AG08395 (cell line): ENCODE measurements around the gene RFT1.
"Not testable (repeated sequence)": the region's sequence is repeated elsewhere in the genome, so short reads cannot be mapped to it uniquely, and the experiment has no call there.

Experiments used
- DNase-seq: peaks from one replicate; pipeline ENCODE4 v3.0.0; 2012; ENCODE audit warnings: mixed read lengths, low spot score

The RFT1 gene

DNA sequence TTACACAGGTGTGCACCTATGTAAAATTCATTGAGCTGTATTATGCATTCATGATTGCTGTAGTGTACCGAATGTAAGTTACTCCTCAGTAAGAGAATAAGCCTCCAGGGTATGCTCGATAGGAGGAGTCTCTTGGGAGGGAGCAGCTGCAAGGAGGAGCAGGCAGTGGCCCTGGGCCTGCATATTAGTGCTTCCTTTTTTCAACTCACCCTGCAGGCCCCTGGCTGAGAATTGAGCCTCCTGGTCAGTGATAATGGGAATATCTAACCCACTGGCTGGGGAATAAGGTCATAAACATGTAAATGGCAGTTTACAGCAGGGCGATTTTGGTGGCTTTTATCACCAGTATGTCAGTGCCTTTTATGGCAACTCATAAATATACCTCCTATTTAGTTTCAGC, 62.7 kb downstream of the RFT1 start:
- no peak for DNase-seq

DNA sequence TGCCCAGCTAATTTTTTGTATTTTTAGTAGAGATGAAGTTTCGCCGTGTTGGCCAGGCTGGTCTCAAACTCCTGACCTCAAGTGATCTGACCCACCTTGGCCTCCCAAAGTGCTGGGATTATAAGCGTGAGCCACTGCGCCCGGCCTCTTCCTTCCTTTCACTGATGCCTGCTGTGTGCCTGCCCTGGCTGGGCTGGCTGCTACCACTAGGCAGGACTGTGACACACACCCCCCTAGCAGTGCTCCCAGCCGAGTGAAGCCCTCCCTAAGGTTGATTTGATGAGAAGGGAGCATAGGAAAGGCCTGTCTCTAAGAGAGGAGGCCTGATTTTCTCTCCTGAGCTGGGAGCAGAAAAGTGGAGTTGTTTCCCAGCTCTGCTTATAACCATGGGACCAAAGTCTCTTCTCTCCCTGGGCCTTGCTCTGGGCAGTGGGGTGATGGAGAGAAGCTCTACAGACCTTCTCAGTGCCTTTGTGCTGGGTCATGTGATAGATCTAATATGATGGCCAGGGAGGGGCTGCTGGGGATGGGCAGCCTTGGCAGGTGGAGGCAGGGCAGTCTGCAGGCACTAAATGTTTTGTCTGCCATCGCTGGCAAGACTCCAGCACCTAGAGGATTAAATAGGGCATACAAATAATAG, 64.3 kb downstream of the RFT1 start:
- no peak for DNase-seq

DNA sequence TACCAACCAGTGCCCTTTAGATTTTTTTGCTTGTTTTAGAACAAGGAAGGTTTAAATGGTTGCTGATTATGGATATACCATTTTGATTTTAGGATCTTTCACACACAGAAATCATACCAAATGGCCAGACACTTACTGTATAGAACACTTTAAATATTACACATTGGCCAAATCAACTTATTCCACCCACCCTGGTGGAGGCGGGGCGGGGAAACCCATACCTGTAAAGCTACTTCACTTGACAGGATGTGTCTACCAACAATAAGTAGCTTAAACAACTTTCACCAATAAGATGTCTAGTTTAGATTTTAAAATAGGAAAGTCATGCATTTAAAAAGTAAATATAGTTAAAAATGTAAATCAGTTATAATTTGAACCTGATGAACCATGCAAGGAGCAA, 67.3 kb downstream of the RFT1 start:
- DNase-seq = no peak

DNA sequence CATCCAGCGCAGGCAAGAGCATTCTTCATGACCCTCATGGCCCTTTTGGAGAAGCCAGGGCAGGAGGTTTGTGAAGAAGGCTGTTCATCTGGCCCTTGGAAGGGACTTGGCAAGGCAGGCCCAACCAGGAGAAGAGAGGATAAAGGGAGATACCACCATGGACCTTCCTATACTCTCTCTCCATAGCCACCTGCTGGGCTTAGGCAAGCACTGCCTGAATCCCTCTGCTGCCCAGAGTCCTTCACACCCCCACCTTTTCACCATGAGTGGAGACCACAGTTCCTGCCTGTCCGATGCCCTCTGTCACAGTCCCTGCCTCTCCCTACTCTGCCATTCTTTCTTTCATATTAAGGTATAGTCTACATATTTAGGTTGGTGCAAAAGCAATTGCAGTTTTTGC, 73.8 kb downstream of the RFT1 start:
- peak; percentile 24 for DNase-seq

DNA sequence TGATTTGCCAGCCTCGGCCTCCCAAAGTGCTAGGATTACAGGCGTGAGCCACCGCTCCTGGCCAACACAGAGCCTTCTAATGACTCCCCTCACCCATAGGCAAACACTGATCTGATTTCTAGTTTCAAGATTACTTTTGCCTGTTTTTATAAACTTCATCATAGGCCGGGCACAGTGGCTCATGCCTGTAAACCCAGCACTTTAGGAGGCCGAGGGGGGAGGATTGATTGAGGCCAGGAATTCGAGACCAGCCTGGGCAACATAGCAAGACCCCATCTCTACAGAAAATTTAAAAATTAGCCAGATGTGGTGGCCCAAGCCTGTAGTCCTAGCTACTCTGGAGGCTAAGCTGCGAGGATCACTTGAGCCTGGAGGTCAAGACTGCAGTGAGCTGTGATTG, 76.0 kb downstream of the RFT1 start:
- DNase-seq = not testable (repeated sequence)

DNA sequence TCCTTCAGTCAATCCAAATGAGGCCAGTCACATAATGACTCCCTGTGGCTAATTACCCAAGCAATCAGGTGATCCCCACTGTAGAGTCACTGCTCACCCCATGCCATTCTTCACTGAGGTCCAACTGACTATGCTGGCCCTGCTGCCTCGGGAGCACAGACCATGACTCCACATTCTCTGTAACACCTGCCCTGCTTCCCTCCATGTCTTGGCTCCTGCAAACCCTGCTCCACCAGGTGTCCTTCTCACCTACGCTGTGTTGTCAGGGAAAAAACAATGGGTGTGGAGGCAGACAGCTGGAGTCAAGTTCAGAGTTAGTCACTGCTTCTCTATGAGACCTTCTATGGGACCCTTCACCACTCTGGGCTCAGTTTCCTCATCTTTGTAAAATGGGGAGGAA, 78.3 kb downstream of the RFT1 start:
- DNase-seq = no peak

DNA sequence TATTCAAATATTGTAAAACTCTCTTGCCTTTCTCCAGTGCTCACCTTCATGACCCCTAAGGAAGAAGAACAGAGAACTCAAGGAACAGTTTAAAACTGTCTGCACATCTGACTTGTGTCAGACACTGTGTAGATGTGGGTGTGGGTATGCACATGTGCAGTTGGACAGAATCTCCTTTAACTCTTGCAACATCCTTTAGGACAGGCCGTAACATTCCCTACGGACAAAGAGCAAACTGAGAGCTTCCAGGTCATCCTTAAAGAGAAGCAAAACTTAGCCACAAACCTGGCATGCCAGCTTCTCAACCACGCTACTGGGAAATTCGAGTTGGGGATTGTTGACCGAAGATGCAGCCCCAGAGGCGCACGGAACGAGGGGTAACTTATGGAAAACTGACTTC, 80.2 kb downstream of the RFT1 start:
- no peak for DNase-seq

DNA sequence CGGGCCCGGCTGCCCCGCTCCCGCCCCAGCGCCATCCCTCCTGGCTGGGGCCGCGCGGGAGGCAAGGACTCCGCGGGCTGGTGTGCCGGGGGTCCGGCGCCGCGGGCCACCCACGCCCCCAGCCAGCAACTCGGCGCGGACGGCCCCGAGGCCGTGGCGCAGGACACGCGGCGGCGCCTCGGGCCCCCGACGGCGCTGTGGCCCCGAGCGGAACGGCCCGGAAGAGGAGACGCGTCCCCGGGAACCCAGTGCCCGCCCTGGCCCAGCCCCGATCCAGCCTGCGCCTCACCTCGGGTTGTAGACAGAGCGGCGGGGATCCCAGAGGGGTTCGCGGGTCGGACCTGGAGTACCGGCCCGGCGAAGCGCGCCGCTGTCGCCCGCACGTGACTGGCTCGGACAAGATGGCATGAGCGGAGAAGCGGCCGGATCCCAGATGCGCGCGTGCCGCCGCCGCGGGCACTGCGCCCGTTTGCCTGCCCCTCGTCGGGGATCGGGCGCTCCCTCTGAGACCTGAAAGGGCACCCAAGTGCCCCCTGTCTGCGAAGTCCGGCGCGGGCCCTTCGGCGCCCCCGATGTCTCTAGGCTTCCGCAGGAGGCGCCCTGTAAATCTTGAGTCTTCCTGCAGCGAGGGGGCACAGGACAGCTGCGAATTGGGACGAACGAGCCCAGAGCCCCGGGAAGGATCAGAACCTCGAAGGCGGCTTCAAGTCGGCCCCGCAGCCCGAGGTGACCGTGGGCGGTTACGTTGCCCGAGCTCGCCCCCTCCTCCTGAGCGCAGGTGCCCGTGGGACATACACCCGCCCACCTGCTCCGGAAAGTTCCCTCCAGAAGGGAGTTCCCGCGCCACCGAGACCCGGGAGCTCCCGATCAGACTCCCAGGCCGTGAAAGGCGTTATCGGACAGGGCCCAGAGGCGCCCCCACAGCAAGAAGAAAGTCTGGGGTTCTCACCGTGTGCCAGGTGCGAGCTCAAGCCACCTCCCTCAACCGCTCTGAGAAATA, 83.8 kb downstream of the RFT1 start:
- peak; percentile 23 for DNase-seq

DNA sequence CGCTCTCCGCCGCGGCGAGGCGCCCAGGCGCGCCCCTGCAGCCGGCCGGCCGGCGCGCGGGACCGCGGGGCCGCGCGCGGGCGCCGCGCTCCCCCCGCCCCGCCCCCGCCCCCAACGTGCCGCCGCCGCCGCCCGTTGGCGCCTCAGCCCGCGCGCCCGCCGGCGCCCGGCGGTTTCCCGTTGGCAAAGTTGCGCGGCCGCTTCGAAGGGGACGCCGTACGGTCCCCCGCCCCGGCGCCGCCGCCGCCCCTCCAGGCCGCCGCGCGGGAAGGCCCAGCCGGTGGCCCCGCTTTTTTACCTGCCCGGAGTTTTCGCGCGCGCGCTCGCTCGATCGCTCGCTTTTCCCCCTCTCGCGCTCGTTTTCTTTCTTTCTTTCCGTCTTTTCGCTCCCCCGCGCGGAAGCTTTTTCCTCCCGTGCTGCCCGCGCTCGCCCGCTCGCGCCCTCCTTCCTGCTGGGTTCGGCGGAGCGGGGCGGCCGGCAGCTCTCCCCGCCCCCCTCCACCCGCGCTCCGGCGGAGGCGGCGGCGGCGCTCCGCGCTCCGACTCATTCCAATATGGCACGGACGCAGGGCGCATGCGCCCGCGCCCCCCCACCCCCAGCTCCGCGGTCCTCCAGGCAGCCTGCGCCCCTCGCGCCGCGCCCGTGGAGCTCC, 84.6 kb downstream of the RFT1 start, which contains the start of gene SFMBT1:
Gene SFMBT1 (minus strand): TSS at position 556 of the 653 bp plus-strand sequence. CDS start 76,945 bp downstream, outside the sequence.
- peak; percentile 94 for DNase-seq

DNA sequence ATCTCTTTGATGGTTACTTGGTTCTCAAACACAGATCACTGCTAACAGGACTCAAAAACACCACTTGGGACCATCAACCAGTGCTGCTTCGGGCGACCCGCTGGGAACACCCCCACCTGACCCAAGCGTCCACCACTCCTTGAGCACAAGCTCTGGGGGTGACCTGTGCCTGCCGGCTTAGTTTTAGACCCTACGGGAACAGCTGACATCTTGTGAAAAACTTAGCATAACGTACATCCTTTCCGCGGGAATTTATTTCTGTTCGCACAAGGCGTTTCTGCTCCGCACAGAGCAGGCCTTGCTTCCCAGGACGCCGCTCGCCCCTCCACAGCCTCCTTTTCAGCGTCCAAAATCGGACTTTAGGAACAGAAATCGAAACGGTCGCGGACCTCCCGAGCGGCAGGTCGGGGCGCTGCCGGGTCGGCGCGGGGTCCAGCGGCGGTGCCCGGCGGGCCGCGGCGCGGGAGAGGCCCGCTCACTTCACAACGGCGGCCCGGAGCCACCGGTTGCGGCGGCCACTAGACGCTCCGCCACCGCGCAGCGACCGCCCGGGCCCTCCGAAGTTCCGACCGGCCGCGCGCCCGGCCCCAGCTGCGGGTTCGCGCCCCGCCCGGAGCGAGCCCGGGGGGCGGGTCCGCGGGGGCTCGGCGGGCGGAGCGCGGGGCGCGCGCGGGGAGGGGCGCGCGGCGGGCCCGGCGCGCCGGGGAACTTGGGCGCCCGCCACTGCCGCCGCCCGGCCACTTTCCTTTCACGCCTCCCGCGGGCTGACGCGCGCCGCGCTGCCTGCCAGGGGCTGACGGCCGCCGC, 85.3 kb downstream of the RFT1 start:
- peak; percentile 76 for DNase-seq

DNA sequence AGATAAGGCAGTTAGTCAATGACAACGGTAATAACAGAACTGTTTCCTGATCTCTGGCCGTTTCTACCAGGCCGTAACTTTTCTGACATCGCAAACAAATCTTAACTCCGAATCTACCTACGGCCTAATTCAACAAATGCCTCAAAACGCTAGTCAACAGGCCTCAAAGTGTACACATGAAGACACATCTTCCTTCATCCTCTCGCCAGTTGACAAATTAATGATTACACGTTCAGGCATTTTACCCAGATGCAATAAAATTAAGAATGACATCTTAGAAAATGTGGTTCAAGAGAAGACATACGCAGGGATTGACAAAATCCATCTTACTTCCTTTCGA, 85.9 kb downstream of the RFT1 start:
- DNase-seq = no peak

DNA sequence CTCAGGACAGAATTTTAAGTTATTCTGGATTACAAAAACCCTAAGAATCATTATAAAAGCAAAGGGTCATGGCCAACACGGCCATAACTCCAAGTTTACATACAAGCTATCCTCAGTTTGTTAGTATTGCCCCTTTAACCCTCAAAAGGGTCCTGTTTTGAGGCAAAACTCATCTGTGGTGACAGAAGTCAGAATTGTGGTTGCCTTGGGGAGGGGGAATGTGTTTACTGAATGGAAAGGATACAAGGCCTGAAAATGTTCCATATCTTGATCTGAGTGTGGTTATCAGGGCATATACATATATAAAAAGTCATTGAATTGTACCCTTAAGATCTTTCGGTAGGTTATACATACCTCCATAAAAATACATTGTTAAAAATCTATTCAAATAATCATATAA, 86.5 kb downstream of the RFT1 start:
- no peak for DNase-seq

DNA sequence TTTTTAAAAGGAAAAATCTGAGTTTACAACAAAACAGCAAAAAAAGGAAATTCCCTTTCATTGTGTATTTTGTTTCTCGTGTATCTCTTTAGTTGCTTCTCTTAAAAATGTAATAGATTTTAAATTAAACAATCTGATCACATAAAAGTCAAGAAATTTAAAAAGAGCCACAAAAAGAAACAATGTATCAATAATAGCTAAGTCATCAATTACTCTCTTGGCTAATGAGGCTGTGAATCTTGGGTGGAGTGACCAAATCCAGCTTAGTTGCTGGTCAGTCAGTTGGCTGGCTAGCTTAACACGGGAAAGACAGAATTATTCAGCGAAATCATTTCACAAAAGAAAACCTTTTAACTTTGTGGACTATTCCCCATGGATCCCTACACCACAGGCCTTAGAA, 87.6 kb downstream of the RFT1 start:
- no peak for DNase-seq

DNA sequence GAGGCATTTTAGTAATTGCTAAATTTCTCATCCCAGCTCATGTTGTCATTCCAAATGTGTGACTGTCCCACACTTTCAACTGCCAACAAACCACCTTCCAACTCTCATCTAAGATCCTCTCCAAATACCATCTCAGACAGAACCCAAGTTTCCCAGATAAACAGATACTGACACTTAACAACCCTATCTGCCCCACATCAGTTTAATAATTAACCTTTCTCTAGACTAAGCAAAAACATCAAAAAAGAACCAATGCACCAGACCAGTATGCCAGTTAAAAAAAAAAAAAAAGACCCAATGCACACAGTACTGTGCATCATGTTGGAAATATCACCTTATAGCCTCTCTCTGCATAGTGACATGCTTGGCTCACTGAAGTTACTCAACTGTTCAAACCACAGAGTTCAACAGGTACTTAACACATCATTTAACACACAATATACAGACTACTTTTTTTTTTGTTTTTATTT, 89.8 kb downstream of the RFT1 start:
- peak; percentile 51 for DNase-seq

DNA sequence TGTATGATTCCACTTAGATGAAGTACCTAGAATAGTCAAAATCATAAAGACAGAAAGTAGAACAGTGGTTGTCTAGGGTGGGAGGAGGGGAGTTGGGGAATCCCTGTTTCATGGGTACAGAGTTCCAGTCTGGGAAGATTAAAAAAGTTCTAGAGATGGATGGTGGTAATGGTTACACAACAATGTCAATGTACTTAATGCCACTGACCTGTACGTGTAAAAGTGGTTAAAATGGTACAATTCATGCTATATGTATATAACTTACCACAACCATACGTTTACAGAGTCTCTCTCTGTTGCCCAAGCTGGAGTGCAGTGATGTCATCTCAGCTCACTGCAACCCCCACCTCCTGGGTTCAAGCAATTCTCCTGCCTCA, 90.9 kb downstream of the RFT1 start:
- DNase-seq = no peak

DNA sequence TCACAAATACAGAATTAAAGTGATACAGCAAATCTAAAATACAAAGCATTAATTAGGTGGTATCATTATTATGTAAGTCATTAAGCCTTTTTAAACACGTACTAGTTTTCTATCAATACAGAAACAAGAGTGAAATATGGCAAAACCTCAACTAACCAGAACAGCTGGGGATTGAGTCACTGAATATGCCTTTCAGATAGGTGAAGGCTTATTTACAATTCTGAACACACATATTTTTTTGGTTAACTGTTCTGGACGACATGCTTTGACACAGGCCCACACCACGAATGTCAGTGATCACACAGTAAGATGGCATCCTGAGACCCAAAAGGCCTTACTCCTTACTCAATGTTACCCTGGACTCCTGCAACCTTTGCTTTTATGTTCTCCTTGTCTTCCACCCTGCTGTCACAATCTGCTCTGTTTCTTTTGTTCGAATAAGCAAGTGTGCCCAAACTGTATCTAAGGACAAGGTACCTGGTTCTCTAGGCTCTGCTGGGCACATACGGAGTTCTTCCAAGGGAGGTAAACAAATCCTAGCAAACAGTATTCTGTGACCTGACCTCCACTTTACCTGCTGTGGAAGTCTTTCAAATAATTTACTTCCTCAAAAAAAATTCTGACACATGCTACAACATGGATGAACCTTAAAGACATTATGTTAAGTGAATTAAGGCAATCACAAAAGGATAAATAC, 91.4 kb downstream of the RFT1 start:
- no peak for DNase-seq
